HPDE6-E6E7 (cell line): ENCODE measurements around the gene LRRC4B.
"Not testable (repeated sequence)": the region's sequence is repeated elsewhere in the genome, so short reads cannot be mapped to it uniquely, and the experiment has no call there.

Experiments
- DNase-seq: peaks from one replicate; pipeline ENCODE4 v3.0.0; 2011; ENCODE audit warnings: missing footprints; ENCODE audit errors: extremely low spot score

Gene LRRC4B, protein sequence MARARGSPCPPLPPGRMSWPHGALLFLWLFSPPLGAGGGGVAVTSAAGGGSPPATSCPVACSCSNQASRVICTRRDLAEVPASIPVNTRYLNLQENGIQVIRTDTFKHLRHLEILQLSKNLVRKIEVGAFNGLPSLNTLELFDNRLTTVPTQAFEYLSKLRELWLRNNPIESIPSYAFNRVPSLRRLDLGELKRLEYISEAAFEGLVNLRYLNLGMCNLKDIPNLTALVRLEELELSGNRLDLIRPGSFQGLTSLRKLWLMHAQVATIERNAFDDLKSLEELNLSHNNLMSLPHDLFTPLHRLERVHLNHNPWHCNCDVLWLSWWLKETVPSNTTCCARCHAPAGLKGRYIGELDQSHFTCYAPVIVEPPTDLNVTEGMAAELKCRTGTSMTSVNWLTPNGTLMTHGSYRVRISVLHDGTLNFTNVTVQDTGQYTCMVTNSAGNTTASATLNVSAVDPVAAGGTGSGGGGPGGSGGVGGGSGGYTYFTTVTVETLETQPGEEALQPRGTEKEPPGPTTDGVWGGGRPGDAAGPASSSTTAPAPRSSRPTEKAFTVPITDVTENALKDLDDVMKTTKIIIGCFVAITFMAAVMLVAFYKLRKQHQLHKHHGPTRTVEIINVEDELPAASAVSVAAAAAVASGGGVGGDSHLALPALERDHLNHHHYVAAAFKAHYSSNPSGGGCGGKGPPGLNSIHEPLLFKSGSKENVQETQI

DNA sequence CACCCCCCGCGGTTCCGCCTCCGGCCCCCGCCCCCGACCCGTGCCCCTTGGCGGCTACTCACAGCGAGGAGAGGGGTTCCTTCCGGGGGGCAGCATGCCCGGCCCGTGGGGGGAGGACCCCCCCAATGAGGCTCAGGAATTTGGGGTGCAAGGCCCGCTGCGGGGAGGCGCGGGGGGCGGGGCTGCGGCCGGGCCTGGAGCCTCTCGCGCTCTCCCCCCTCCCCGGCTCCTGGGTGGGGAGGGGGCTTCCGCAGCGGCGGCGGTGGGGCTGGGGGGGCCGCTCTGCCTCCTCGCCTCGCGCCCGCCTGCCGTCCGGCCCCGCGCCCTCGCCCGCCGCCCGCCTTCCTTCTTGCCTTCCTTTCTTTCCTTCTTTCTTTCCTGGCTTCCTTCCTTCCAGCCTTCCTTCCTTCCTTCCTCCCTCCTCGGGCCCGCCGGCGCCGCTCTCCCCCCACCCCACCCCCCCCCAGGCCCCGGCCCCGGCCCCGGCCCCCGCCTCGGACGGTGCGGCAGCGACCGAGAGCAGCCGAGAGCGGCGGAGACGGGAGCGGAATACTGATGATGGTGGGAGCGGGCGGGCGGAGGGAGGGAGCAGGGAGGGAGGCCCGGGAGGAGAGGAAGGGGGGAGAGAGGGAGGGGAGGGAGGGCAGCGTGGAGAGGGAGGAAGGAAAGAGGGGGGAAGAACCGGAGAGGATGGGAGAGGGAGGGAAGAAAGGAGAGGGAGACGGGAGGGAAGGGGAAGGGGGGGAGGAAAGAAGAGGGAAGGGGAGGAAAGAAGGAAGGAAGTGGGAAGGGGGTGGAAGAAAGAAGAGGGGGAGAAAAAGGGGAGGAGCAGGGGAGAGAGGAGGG lies at the start of gene LRRC4B:
Gene LRRC4B, minus strand, starts transcription at position 554 of the 846 bp plus-strand sequence. CDS start 19,597 bp downstream, outside the sequence.
- DNase-seq, result no peak

DNA sequence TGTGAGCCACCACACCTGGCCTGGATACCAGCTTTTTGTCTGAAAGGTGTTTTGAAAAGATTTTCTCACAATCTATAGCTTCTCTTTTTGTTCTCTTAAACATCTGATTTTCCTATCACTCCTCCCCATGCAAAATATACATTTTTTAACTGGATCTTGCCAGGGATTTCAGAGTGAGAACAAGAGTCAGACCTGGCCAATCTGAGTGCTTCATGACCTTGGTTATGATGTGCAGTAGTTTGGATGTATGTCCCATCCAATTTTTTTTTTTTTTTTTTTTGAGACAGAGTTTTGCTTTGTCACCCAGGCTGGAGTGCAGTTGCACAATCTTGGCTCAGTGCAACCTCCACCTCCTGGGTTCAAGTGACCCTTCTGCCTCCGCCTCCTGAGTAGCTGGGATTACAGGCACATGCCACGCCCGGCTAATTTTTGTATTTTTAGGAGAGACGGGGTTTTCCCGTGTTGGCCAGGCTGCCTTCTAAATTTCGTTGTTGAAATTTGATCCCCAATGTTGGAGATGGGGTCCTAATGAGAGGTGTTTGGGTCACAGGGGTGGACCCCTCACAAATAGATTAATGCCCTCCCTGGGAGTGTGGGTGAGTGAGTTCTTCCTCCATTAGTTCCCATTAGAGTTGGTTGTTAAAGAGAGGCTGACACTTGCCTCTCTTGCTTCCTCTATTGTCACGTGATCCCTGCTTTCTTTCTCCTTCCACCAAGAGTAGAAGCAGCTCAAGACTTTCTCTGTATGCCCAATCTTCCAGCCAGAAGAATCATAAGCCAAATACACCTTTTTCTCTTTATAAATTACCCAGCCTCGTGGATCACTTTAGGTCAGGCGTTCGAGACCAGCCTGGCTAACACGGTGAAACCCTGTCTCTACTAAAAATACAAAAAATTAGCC lies 44.5 kb upstream of the LRRC4B start:
- not testable (repeated sequence) for DNase-seq

DNA sequence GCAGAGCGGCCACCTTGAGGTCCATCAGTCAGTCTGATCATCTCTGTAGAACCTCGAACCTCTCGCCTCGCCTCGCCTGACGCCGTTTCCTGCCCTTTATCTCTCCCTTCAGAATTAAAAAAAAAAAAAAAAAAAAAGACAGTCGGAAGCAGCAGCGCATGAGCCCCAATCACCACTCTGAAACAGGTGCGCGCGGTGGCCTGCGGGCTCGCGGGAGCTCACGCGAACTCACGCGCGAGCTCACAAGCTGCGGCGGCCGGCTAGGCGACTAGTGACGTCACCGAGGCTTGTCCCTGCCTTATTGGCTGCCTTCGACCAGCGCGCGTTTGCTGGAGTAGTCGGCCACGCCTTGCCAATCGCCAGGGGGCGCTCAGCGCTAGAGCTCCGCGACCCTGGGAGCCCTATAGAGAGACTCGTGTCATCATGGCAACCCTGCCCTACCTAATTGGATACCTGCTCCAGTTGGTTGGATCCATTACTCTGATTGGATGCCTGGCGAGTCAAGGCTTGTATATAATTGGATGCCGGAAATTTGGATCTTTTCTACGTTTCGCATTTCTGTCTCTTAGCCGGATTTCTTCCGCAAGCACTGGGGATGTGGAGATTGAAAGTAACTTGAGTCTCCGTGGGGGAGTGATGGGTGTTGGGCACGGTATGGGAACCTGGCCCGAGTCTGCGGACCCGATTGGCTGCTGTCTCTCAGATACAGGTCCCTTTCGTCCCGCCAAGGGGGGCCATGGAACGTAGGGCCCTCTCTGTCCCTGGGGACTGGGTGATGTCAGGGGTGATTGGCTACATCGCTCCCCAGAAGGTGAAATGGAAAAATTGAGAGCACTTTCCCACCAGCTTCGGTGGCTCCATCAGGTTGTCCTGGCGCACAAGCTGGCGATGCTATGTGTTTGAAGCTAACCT lies 39.9 kb upstream of the LRRC4B start:
- no peak for DNase-seq

DNA sequence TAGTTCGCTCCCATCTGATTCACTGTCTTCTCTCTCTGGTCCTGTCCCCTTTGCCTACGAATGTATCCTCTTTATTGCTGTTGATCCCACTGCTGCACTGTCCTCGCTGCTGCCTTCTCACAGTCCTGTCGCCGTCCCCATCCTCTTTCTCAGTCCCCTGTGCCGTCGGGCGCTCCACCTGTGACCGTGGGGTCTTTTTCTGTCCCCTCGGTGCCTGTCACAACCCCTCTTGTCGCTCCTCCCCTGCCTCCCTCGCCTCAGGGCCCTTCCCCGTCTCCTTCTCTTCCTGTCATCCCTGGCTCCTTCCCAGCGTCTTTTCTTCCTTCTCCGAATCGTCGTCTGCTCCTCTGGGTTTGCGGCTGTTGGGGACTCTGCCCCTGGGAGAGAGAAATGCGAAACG lies 39.2 kb upstream of the LRRC4B start:
- no peak for DNase-seq

DNA sequence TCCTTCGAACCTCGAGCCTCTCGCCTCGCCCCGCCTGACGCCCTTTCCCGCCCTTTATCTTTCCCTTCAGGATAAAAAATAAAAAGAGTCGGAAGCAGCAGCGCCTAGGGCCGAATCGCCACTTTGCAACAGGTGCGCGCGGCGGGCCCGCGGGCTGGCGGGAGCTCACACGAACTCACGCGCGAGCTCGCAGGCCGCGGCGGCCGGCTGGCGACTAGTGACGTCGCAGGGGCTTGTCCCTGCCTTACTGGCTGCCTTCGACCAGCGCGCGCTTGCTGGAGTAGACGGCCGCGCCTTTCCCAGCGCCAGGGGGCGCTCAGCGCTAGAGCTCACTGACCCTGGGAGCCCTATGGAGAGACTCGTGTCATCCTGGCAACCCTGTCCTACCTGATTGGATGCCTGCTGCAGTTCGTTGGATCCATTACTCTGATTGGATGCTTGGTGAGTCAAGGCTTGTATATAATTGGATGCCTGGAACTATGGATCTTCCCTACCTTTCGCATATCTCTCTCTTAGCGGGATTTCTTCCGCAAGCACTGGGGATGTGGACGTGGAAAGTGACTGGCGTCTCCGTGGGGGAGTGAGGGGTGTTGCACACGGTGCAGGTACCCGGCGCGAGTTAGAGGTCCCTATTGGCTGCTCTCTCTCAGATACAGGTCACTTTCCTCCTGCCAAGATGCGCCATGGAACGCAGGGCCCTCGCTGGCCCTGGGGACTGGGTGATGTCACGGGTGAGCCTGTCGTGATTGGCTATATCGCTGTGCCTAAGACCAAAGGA lies 38.0 kb upstream of the LRRC4B start:
- not testable (repeated sequence) for DNase-seq

DNA sequence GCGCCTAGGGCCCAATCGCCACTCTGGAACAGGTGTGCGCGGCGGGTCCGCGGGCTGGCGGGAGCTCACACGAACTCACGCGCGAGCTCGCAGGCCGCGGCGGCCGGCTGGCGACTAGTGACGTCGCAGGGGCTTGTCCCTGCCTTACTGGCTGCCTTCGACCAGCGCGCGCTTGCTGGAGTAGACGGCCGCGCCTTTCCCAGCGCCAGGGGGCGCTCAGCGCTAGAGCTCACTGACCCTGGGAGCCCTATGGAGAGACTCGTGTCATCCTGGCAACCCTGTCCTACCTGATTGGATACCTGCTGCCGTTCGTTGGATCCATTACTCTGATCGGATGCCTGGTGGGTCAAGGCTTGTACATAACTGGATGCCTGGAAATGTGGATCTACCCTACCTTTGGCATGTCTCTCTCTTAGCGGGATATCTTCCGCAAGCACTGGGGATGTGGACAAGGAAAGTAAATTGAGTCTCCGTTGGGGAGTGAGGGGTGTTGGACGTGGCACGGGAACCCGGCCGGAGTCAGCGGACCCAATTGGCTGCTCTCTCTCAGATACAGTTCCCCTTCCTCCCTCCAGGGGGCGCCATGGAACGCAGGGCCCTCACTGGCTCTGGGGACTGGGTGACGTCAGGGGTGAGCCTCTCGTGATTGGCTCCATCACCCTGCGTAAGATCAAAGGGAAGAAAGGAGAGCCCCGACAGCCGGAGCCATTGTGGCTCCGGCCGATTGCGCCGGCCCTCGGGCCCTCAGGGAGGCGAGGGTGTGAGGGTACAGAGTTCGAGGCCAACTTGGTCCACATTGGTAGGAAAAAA lies 36.2 kb upstream of the LRRC4B start:
- not testable (repeated sequence) for DNase-seq

DNA sequence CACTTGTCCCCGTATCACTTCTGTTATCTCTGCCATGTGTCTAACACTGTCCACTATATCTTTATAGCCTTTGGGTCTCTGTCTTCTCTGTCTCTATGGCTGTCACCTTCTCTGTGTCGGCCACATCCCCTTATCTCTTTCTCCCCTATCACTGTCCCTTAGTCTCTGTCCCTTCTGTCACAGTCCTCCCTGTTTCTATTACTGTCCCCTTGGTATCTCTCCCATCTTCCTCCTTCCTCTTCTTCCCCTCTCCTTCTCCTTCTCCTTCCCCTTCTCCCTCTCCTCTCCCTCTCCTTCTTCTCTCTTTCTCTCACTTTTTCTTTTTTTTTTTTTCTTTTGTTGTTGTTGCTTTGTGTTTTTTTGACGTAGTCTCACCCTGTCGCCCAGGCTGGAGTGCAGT lies 34.7 kb upstream of the LRRC4B start:
- DNase-seq, result no peak

DNA sequence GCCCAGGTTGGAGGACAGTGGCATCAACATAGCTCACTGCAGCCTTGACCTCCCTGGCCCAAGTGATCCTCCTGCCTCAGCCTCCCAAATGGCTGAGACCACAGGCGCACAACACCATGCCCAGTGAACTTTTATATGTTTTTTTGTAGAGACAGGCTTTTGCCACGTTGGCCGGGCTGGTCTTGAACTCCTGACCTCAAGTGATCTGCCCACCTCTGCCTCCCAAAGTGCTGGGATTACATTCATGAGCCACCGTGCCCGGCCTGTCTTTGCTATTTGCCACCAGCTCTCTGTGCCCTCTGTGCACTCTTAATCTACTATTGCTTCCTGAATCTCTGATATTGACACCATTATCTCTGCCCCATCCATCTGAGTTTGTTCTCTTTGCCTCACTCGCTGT lies 34.3 kb upstream of the LRRC4B start:
- no peak for DNase-seq

DNA sequence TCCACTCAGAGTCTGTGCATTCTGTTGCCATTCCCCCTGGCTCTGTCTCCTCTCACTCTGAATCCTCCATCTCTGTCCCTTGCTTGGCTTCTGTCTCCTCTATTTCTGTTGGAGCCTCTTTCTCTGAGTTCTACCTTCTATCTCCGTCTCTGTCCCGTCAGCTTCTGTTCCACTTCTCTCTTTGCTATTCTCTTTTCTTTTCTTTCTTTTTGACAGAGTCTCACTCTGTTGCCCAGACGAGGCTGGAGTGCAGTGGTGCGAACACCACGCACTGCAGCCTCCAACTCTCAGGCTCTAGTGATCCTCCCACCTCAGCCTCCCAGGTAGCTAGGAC lies 33.8 kb upstream of the LRRC4B start:
- no peak for DNase-seq

DNA sequence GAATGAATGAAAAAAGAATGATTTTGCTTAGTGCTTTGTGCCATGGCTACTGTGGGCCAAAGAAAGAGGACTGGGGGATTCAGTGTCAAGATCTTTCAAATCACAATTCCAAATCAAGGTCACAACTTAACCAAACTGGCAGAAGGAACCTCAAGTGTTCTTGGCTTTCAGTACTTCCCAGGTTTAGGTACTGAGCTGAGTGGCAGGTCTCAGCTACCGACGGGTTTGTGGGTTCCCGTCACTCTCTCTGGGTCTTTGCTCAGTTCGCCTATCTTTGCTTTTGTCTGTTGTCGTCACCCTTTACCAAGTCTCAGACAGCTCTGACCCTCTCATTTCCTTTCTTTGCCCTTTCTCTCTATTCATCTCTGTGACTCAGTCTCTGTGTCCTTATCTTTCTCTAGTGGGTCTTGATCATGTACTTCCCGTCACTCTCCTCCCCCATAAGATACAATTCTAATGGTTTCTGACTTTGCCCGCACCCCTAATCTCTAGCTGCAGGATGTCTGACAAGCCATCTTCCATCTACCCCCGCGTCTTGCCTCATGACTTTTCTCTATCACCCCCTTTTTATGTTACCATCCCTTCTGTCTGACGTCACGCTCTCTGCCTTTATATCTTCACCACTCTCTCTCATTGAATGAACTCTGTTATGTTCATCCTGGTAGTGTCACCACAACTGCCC lies 33.3 kb upstream of the LRRC4B start:
- DNase-seq, result no peak

DNA sequence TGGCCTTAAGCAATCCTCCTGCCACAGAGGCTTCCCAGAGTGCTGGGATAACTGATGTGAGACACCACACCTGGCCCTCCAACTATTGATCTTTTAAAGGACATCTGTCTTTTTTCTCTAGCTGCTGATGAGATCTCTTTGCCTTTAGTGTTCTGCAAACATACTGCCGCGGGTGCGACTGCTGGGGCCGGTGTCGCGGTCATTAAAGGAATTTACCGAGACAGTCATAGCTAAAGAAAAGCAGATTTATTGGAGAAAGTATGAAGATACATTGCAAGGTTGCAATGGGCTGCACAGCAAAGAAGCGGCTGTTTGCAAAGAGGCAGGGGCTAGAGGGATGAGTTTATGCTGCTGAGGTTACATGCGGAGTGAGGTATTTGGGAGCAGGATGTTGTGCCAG lies 31.2 kb upstream of the LRRC4B start:
- no peak for DNase-seq

DNA sequence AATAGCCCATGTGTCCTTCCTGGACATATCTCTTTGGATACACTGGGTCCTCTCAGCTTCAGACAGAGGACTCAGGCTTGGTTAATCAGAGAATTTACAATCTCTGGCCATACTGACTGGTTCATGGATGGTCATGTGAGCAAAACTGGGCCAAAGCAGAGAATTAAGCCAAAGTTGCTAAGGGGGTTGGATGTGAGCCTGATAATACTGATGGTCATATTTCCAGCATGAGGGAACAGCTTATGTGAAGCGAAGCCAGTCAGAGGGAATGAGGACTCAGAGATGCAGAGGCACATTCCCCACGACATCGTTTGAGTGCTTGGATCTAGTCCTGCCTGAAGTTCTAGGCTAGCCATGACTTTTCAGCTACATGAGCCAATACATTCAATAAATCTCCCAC lies 22.0 kb upstream of the LRRC4B start:
- DNase-seq, result no peak

DNA sequence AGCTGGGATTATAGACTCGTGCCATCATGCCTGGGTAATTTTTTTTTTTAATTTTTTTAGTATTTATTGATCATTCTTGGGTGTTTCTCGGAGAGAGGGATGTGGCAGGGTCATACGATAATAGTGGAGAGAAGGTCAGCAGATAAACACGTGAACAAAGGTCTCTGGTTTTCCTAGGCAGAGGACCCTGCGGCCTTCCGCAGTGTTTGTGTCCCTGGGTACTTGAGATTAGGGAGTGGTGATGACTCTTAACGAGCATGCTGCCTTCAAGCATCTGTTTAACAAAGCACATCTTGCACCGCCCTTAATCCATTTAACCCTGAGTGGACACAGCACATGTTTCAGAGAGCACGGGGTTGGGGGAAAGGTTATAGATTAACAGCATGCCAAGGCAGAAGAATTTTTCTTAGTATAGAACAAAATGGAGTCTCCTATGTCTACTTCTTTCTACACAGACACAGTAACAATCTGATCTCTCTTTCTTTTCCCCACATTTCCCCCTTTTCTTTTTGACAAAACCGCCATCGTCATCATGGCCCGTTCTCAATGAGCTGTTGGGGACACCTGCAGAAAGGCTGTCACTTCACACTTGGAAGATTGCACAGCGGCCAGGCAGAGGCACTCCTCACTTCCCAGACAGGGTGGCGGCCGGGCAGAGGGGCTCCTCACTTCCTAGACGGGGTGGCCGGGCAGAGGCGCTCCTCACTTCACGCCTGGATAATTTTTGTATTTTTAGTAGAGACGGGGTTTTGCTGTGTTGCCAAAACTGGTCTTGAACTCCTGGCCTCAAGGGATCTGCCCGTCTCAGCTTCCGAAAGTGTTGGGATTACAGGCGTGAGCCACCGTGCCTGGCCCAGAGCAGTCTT lies 13.8 kb upstream of the LRRC4B start:
- not testable (repeated sequence) for DNase-seq

DNA sequence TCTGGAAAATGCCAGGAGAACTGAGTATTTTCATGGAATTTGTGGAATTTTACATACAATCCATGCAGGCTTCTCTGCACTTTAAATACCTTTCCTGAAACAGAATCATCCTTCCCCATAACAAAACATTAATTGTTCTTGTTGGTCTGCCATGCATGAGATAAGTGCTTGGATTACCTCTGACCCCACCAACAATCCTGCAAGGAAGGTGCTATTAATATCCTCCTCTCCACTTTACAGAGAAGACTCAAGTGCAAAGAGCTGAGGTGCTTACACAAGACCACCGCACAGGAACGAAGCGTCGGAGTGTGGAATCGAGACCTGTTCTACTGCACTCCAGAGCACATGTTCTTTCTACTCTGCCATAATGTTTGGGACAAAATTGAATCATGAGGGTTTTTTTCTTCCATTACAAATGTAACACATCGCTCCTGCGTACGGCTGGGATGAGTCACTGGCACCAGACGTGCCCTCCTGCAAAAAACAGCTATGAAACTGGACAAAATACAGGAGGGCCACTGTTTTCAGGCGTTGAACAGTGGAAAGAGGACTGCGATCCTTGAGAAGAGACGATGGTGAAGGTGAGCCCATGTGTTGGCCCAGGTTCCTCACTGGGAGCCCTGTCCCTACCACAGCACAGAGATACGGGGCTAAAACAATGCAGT lies 12.9 kb upstream of the LRRC4B start:
- DNase-seq, result no peak

DNA sequence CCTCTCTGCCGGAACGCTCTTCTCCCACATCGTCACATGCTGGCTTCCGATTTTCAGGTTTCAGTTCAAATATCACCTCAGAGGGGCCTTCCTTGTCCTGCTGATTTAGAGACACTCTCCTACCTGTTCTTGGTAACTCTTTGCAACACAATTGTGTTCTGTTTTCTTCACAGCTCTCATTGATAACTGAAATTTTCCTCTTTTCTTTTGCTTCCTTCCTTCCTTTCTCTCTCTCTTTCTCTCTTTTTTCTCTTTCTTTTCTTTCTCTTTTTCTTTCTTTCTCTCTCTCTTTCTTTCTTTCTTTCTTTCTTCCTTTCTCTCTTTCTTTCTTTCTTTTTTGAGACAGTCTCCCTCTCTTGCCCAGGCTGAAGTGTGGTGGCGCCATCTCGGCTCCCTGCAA lies 12.0 kb upstream of the LRRC4B start:
- no peak for DNase-seq

DNA sequence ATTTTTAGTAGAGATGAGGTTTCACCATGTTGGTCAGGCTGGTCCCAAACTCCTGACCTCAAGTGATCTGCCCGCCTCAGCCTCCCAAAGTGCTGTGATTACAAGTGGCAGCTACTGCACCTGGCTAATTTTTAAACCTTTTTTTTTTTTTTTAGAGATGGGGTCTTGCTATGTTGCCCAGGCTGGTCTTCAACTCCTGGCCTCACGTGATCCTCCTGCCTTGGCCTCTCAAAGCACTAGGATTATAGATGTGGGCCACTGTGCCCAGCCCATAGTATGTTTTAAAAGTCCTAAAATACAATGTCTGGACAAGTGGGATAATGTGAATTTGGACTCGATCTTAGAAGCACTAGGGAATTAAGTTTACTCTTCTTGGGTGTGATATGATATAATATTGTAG lies 8.5 kb upstream of the LRRC4B start:
- not testable (repeated sequence) for DNase-seq
